ENCODE measurements around the gene TEX53. TPM values are rescaled to one million over a fixed set of nuclear protein-coding genes. Genes with fewer than 3 reads are reported as not detected.

The TEX53 gene
- total RNA-seq, 3 donors from 2014 or later = not detected

- Histone ChIP-seq H3K4me3 (no peak overlapping the region), H3K27me3 (no peaks in the 10 kb centered on the region), H3K27ac (no peak overlapping the region), H3K4me1 (no peaks in the 10 kb centered on the region), H3K36me3 (peaks cover 7% of the 10 kb centered on the region), H3K9me3 (no peaks in the 10 kb centered on the region)
- no peak for DNase-seq (ENCODE audit: low spot score in 2 of 2)
- no peak for TF ChIP-seq POLR2A (IDR thresholded peaks at IDR 0.05)
- no peak for TF ChIP-seq CTCF (IDR thresholded peaks at IDR 0.05)
- TF ChIP-seq POLR2AphosphoS5 (IDR thresholded peaks at IDR 0.05) = no peak
- intact Hi-C loops (cut with DNase I; ENCODE audit: low total_unique reads) = loop anchor here (2.0 kb wide), 1 partner anchor 17 kb away; no protein-coding TSS in a partner anchor
Measured at GRCh38 chr9:114629563-114630090, 28.0 kb downstream of the TEX53 start.

GRCh38 chr9:114627553-114627952, 30.1 kb downstream of the TEX53 start:
- Histone ChIP-seq H3K36me3 (peaks cover 7% of the 10 kb centered on the region), H3K4me1 (no peaks in the 10 kb centered on the region), H3K27me3 (no peaks in the 10 kb centered on the region), H3K27ac (no peak overlapping the region), H3K4me3 (no peak overlapping the region), H3K9me3 (no peaks in the 10 kb centered on the region)
- TF ChIP-seq CTCF (IDR thresholded peaks at IDR 0.05) = no peak
- no peak for TF ChIP-seq POLR2AphosphoS5 (IDR thresholded peaks at IDR 0.05)
- no peak for TF ChIP-seq POLR2A (IDR thresholded peaks at IDR 0.05)
- DNase-seq (ENCODE audit: low spot score in 2 of 2) = no peak
- intact Hi-C loops (cut with DNase I; ENCODE audit: low total_unique reads) = no loop called here

- Histone ChIP-seq H3K27me3 (no peaks in the 10 kb centered on the region), H3K36me3 (peaks cover 7% of the 10 kb centered on the region), H3K27ac (no peak overlapping the region), H3K9me3 (no peaks in the 10 kb centered on the region), H3K4me1 (no peaks in the 10 kb centered on the region), H3K4me3 (no peak overlapping the region)
- DNase-seq (ENCODE audit: low spot score in 2 of 2) = no peak
- intact Hi-C loops (cut with DNase I; ENCODE audit: low total_unique reads) = no loop called here
- TF ChIP-seq POLR2AphosphoS5 (IDR thresholded peaks at IDR 0.05) (no peak), CTCF (IDR thresholded peaks at IDR 0.05) (no peak), POLR2A (IDR thresholded peaks at IDR 0.05) (no peak)
Measured at GRCh38 chr9:114626415-114627020, 31.1 kb downstream of the TEX53 start.

GRCh38 chr9:114624677-114625076, 32.9 kb downstream of the TEX53 start:
- Histone ChIP-seq H3K36me3 (peaks cover 7% of the 10 kb centered on the region), H3K27ac (no peak overlapping the region), H3K27me3 (no peaks in the 10 kb centered on the region), H3K4me3 (no peak overlapping the region), H3K4me1 (no peaks in the 10 kb centered on the region), H3K9me3 (no peaks in the 10 kb centered on the region)
- TF ChIP-seq POLR2A (IDR thresholded peaks at IDR 0.05) (no peak), CTCF (IDR thresholded peaks at IDR 0.05) (no peak), POLR2AphosphoS5 (IDR thresholded peaks at IDR 0.05) (no peak)
- no peak for DNase-seq (ENCODE audit: low spot score in 2 of 2)
- intact Hi-C loops (cut with DNase I; ENCODE audit: low total_unique reads) = no loop called here

- no peaks in the 10 kb centered on the region for H3K36me3 ChIP-seq
- H3K4me3 ChIP-seq = no peak overlapping the region
- no peaks in the 10 kb centered on the region for H3K9me3 ChIP-seq
- no peaks in the 10 kb centered on the region for H3K27me3 ChIP-seq
- no peak for DNase-seq (ENCODE audit: low spot score in 2 of 2)
- TF ChIP-seq POLR2A (IDR thresholded peaks at IDR 0.05) (no peak), CTCF (IDR thresholded peaks at IDR 0.05) (no peak), POLR2AphosphoS5 (IDR thresholded peaks at IDR 0.05) (no peak)
- intact Hi-C loops (cut with DNase I; ENCODE audit: low total_unique reads) = no loop called here
- no peaks in the 10 kb centered on the region for H3K4me1 ChIP-seq
- H3K27ac ChIP-seq = peak overlapping the region; percentile 4 to 13
Measured at GRCh38 chr9:114621975-114622609, 35.5 kb downstream of the TEX53 start.
